GM18526 (cell line): ENCODE results near the gene SVOPL.

Experiments
- POLR2A ChIP-seq: IDR thresholded peaks from 3 replicates; pipeline ENCODE4 v1.6.1; 2011; ENCODE audit not compliant: insufficient read length; ENCODE audit errors: extremely low read depth

SVOPL gene, protein sequence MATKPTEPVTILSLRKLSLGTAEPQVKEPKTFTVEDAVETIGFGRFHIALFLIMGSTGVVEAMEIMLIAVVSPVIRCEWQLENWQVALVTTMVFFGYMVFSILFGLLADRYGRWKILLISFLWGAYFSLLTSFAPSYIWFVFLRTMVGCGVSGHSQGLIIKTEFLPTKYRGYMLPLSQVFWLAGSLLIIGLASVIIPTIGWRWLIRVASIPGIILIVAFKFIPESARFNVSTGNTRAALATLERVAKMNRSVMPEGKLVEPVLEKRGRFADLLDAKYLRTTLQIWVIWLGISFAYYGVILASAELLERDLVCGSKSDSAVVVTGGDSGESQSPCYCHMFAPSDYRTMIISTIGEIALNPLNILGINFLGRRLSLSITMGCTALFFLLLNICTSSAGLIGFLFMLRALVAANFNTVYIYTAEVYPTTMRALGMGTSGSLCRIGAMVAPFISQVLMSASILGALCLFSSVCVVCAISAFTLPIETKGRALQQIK

DNA sequence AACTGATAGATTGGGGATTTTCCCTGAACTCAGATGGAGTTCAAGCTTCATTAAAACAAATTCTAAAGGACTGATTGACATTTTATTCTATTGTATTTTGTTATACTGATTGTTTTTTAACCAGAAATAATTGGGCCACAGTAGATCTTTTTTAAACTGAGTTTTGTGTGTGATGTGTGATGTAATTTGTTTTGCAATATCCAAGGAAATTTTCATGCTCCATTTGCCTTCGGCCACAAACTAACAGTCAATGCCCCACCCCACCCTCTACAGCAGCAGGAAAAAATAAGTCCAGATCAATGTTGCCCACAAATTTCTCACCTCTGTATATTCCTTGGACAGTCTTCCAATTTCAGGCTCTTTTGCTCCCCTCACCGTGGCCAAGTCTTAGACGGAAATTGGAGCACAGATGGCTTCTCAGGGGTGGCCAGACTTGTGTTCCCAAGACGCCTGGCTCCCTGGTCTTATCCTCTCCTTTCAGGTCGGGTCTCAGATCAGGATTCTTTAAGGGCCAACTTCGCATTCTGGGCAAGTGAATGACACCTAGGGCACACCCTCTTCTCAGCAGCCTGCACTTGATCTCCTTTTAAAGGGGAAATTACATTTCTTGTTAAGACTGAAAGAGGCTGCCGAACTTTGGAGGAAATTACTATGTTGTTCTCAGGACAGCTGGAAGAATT is at the start of gene SVOPL:
SVOPL (minus strand) TSS at position 506 of the 680 bp plus-strand sequence. CDS start 22,317 bp downstream, outside the sequence.
- no peak for TF ChIP-seq POLR2A

DNA sequence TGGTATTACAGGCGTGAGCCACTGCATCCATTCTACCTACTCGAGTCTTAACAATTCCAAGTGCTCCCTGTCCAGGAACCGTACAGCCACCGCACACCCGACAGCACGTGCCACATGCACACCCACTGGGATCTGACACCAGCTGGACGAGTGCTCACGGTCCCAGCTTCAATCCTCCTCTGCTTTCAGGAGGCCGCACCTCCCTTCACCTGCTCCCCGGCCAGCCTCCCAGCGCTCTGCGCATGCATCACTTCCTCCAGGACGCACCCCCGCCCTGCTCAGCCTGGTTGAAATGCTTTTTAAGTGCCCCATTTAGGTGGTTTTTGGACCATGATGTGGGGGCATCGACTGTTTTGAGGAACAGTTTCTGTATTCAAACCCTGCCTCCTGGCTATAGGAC is 49.3 kb upstream of the SVOPL start:
- no peak for TF ChIP-seq POLR2A

DNA sequence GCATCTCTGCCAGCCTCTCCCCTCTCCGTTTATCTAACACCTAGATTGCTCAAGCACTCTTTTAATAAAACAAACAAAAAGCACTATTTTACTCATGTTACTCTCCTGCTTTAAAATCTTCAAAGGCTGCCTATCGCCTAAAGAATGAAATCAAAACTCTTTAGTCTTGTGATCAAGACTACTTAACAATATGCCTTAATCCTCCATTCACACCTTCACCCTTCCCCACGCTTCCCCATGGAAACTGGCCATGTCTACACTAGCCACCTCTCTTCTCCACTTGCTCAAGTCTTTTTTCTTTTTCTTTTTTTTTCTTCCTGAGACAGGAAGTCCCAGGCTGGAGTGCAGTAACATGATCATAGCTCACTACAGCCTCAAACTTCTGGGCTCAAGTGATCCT is 48.8 kb upstream of the SVOPL start:
- TF ChIP-seq POLR2A: no peak

DNA sequence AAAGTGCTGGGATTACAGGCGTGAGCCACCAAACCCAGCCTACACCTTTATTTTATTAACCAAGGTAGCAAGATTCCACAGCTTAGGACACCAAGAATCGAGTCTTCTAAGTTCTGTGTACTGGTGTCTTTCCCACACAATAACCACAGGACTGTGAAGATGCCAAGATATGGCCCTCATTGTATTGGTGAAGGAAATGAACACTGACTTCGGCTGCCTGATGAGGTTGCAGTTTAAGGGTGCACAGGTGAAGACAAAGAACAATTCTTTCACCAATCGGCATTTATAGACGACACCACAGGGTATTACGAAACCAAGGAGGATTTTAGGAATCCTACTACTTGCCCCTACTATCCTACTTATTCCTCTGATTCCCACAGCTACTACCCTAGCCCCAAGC is 47.5 kb upstream of the SVOPL start:
- no peak for TF ChIP-seq POLR2A

DNA sequence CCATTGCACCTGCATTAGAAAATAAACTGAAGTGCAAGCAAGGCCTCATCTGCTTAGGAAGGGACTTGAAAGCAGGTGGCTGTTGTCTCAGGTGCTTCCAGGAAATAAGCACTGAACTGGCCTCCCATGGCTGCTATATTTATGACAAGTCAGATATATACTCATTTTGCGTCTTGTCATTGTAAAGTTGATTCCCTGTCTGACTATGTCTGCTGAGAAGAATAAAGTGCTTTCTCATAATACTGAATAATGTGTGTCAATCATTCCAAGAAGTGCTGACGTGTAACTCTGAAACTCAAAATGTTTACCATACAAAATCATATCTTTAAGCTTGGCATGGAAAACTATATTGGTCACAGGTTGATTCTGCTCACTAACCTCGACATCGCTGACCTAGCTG is 44.9 kb upstream of the SVOPL start:
- no peak for TF ChIP-seq POLR2A

DNA sequence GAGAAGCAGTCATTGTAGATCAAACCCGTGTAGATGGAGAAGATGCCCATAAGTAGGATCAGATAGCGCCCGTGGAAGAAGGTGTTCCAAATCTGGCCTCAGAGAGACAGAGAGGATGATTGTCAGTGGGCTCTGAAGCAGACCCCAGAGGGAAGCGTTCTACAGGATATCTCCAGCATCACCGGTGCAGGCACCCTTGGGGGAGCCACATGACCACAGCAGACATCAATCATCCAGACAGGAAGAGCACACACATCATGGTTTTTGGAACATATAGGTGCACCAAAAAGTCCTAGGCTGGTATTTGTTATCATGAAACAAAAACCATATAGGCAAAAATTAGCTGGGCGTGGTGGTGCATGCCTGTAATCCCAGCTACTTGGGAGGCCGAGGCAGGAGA is 44.0 kb upstream of the SVOPL start:
- no peak for TF ChIP-seq POLR2A

DNA sequence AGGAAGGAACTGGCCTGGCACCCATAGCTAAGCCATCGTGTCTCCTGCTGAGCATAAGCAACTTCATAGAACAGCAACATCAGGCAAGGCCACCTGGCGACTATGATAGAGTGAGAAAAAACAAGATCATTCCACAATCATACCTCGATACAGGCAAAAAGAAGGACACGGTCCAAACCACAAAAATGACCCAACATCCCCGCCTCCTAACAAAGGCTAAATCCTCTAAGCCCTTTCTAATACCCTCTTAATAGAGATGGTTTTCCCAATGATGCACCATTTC is 40.2 kb upstream of the SVOPL start:
- no peak for TF ChIP-seq POLR2A

DNA sequence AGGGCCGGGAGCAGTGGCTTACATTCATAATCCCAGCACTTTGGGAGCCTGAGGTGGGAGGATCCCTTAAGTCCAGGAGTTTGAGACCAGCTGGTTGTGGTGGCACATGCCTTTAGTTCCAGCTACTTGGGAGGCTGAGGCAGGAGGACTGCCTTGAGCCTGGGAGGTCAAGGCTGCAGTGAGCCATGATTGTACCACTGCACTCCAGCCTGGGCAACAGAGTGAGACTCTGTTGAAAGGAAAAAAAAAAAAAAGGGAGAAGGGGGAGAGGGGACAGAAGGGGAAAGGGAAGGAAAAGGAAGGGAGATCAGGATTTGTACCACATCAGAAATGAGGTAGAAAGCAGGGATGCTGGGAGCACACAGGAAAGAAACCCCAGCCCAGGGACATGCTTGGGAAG is 38.7 kb upstream of the SVOPL start:
- TF ChIP-seq POLR2A: no peak

DNA sequence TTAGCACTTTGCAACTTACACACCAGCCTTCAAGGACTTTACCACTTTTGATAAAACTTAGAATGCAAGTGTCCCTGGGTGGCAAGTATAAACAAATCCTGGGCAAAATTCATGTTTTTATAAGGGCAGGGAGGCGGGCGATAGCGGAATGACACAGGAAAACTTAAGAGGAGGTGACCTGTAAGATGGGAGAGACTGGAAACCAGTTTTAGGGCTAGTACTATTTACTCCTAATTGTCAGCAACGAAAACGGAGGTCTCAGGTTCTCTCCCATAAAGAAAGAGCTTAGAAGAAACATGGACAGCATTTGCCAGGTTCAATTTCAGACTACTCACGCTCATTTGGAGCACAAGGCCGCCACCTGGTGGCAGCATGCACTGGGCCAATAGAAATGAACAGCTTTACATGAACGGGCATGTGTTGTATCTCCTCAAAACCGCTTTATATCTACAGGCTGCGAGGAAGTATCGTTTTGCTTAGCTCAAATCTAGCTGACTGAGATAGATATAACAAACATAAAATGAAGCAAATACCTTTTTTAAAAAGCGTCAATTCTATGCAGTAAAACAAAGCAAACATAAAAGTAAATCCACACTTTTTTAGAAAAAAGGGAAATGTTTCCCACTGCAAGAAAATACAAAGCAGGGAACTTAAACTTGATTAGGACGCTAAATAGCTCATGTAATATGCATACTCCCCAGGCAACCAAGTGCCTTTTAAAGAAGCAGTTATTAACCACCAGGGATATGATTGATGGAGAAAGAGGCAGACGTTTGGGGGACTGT is 37.6 kb upstream of the SVOPL start:
- no peak for TF ChIP-seq POLR2A

DNA sequence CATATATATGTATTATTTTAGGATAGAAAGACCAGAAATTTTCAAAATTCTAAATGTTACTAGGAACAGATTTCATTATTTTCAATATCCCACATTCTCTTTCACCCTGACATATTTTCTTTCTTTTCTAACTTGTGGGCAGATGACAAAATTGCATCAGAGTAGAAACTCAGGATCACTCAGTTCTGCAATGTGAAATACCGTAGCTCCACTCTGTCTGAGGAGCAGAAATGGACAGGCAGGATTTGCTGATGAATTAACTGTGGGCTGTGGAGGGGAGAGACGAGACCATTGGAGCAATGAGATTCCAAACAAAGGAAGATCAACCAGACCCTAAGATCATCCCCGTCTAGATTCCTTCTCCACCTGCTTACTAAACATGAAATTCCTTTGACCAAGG is 37.0 kb upstream of the SVOPL start:
- TF ChIP-seq POLR2A: no peak

DNA sequence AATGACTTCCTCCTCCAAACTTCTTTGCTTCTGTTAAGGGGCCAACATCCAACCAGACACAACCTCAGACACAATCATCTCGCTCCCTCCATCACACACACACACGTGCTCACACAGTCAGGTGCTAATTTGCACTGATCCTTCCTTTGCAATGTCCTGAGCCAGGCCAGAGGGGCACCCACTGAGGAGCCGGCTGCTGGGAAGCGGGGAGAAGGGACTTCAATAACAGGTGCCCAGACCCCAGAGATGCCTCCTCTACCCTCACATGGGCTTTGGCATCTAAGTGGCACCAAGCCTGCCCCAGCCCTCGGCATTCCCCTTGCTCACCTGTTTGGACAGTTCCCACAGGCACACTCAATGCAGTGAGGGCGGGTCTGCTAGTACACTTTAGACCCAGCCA is 34.2 kb upstream of the SVOPL start:
- TF ChIP-seq POLR2A: no peak

DNA sequence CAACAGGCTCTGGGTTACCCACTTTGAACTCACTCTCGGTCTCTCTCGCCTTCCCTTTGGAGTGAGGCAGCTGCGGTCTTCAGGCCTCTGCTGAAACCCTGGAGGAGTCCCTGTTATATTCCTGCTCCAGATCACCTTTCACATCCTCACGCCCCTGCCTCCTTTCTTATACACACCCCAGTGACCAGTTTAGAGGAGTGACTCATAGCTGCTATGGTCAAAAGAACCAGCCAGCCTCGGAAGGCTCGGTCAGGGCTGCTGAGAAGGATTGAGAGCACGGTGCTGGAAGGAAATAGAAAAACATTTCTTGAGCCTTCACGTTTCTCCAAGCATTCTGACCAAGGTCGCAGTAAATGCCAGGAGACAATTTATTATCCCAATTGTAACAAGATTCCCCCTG is 28.3 kb upstream of the SVOPL start:
- TF ChIP-seq POLR2A: no peak

DNA sequence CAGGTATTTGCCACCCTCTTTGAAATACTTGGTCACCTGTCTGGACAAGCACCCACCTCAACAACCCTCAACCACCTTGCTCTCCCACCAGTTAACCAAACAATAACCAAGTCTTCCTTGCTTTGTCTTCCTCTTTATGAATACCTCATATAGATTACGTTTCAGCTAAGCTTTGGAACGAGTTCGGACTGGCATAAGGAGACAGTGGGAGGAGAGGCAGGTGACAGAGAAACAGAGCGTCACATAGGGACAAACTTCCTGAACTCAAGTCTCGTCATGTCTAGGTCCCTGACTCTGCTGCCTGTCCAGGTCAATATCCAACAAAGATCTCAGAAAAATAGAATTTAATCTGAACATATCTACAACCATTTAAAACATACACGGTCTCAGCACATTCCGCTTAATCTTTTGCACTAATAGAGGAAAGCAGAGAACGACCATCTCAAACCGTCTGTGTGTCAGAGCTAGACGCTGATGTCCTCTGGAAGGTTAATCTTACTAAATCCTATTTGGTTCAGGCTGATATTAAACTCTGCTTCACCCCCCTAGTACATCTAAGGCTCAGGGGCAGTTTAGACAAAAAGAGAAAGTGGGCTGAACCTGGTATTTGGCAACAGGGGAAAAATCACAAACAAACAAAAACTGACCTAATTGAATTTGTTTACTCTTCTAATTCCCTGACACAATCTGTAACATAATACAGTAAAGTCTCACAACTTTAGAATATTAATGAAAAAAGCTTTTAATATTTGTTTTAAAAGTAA is 26.4 kb upstream of the SVOPL start:
- TF ChIP-seq POLR2A: no peak

DNA sequence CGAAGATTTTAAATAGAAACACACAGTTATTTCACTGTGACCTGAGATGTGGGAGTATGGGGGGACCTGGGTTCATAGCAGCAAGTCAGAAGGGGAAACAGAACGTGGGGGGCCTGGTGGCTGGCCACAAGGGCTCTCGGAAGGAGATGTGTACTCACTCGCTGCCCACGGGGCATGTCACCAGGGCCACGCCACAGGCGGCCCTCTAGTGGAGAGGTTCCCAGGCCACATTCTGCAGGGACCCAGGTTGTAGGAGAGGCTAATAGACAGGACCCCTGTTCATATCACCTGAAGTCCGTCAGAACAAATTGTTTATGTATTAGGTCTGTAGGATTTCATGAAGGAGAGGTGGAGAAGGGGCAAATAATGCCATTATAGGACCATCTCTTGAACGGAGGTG is 25.1 kb upstream of the SVOPL start:
- TF ChIP-seq POLR2A: no peak

DNA sequence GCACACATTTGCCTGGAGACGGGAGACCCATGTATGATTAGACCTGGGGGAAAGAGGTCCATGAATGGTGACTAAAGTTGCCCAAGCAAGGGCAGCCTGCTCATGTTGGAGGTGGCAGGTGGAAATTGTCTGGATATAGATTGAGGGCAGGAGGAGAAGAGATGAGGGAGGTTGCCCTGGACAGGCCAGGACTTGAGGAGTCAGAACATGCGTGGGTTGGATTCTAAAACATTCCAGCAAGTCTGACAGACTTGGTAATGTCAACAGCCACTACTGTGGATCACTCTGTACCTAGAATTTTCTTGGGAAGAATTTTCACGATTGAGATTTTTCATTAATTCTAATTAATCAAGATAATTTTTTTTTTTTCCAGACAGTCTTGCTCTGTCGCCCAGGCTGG is 19.1 kb upstream of the SVOPL start:
- TF ChIP-seq POLR2A: no peak
